ENCODE data around the gene CTSO.

CTSO gene

GRCh38 chr4:155953151-155954117 is at the start of gene CTSO:
CTSO (minus strand) TSS chr4:155953866; CDS start chr4:155953847, 19 bp downstream.
- DNase-seq (ENCODE audit: low read depth): peak; percentile 71

GRCh38 chr4:156000491-156000890 is 46.8 kb upstream of the CTSO start:
- DNase-seq (ENCODE audit: low read depth): no peak

- DNase-seq (ENCODE audit: low read depth): no peak
Observed at GRCh38 chr4:155999725-156000124, 46.1 kb upstream of the CTSO start.

GRCh38 chr4:155995069-155995468 is 41.4 kb upstream of the CTSO start:
- no peak for DNase-seq (ENCODE audit: low read depth)

- no peak for DNase-seq (ENCODE audit: low read depth)
Observed at GRCh38 chr4:155984106-155984797, 30.6 kb upstream of the CTSO start.

- DNase-seq (ENCODE audit: low read depth): no peak
Observed at GRCh38 chr4:155982736-155983385, 29.2 kb upstream of the CTSO start.

- no peak for DNase-seq (ENCODE audit: low read depth)
Observed at GRCh38 chr4:155978810-155979209, 25.1 kb upstream of the CTSO start.

GRCh38 chr4:155975511-155975910 is 21.8 kb upstream of the CTSO start:
- no peak for DNase-seq (ENCODE audit: low read depth)

GRCh38 chr4:155974996-155975395 is 21.3 kb upstream of the CTSO start:
- no peak for DNase-seq (ENCODE audit: low read depth)

GRCh38 chr4:155974476-155974749 is 20.7 kb upstream of the CTSO start:
- DNase-seq (ENCODE audit: low read depth): no peak

- DNase-seq (ENCODE audit: low read depth): no peak
Observed at GRCh38 chr4:155973639-155974475, 20.2 kb upstream of the CTSO start.

- DNase-seq (ENCODE audit: low read depth): no peak
Observed at GRCh38 chr4:155972098-155972497, 18.4 kb upstream of the CTSO start.

GRCh38 chr4:155966731-155967395 is 13.2 kb upstream of the CTSO start:
- DNase-seq (ENCODE audit: low read depth): peak; percentile 18

- DNase-seq (ENCODE audit: low read depth): no peak
Observed at GRCh38 chr4:155966171-155966570, 12.5 kb upstream of the CTSO start.

- DNase-seq (ENCODE audit: low read depth): no peak
Observed at GRCh38 chr4:155964016-155964891, 10.6 kb upstream of the CTSO start.

GRCh38 chr4:155962767-155963166 is 9.1 kb upstream of the CTSO start:
- no peak for DNase-seq (ENCODE audit: low read depth)

- DNase-seq (ENCODE audit: low read depth): no peak
Observed at GRCh38 chr4:155961575-155961974, 7.9 kb upstream of the CTSO start.

GRCh38 chr4:155960522-155960921 is 6.9 kb upstream of the CTSO start:
- DNase-seq (ENCODE audit: low read depth): peak; percentile 69

- no peak for DNase-seq (ENCODE audit: low read depth)
Observed at GRCh38 chr4:155959417-155959816, 5.8 kb upstream of the CTSO start.

GRCh38 chr4:155956461-155956860 is 2.8 kb upstream of the CTSO start:
- DNase-seq (ENCODE audit: low read depth): no peak
